GM12873 (cell line): ENCODE measurements around the gene AP3D1.

Source experiments
- TF ChIP-seq, protein P1 (sequence below): IDR thresholded peaks from 2 replicates; pipeline ENCODE4 v1.5.1; 2012; ENCODE audit warnings: low read depth, mild to moderate bottlenecking, moderate library complexity, low read length, control low read depth; ENCODE audit not compliant: insufficient read depth; ENCODE audit errors: missing control alignments

AP3D1 gene

DNA sequence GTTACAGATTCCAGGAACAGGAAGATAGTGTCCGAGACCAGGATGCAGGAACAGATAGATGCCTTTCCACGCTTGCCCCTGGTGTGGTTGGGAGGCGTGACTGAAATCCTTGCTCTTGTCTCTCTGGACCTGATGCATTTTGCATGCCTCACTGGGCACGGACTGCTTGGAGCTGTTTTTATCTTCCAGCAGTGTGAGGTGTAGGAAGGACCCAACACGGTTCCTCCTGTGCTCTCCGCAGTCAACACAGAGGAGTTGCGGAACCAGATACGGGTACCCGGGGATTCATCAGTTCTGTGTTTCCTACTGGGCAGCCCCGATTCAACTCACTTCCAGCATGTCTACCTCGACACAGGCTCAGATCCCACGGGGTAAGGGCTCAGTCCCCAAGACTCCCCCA, 18.9 kb upstream of the AP3D1 start:
- TF ChIP-seq, protein P1, sequence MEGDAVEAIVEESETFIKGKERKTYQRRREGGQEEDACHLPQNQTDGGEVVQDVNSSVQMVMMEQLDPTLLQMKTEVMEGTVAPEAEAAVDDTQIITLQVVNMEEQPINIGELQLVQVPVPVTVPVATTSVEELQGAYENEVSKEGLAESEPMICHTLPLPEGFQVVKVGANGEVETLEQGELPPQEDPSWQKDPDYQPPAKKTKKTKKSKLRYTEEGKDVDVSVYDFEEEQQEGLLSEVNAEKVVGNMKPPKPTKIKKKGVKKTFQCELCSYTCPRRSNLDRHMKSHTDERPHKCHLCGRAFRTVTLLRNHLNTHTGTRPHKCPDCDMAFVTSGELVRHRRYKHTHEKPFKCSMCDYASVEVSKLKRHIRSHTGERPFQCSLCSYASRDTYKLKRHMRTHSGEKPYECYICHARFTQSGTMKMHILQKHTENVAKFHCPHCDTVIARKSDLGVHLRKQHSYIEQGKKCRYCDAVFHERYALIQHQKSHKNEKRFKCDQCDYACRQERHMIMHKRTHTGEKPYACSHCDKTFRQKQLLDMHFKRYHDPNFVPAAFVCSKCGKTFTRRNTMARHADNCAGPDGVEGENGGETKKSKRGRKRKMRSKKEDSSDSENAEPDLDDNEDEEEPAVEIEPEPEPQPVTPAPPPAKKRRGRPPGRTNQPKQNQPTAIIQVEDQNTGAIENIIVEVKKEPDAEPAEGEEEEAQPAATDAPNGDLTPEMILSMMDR = no peak

DNA sequence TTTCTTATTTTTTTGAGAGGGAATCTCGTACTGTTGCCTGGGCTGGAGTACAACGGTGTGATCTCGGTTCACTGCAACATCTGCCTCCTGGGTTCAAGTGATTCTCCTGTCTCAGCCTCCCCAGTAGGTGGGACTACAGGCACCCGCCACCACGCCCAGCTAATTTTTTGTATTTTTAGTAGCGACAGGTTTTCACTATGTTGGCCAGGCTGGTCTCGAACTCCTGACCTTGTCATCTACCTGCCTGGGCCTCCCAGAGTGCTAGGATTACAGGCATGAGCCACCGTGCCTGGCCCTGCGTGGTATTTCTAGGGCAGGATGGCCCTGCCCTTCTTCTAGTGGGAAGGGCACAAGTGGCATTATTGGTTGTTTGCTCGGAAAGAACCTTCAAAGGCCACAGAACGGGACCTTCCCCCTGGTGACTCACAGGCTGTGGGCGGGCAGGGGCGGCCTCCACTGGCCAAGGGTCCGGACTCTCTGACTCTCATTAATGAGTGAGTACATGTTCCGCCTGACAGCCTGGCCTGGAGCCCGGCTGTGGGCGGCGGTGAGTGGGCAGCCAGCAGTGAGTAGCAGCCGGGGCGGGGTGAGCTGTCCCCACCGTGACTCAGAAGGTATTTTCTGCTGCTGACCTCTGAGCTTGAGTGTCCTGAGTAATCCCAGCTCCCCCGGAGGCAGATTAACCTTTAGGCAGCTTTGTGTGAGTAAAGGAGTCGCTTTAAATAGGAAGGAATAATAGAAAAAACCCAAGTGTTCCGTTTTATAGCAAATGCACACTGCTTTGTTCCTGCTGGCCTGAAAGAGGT, 17.5 kb upstream of the AP3D1 start:
- TF ChIP-seq, protein P1 = no peak

DNA sequence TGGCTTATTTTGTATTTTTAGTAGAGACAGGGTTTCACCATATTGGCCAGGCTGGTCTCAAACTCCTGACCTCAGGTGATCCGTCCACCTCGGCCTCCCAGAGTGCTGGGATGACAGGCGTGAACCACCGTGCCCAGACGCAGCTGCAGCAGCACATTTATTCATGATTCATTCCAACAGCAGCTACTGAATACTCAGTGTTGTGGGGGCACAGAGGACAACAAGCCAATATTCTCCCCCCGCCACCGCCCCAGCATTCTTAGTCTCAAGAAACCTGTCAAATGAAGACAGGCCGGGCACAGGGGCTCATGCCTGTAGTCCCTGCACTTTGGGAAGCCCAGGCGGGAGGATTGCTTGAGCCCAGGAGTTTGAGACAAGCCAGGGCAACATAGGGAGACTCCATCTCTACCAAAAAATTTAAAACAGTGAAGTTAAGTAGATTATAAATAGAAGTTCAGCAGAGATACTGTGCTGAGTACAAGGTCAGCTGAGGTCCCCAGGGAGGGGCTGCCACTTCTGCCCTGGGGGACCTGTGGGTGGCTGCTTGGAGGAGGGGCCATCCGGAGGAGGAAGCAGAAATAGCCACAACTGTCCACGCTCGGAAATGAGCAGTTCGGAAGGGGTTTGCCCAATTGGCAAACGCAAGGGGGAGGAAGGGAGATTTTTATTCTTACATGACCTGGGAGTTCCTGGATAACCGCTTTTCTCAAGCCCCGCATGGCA, 16.7 kb upstream of the AP3D1 start:
- TF ChIP-seq, protein P1 = no peak

DNA sequence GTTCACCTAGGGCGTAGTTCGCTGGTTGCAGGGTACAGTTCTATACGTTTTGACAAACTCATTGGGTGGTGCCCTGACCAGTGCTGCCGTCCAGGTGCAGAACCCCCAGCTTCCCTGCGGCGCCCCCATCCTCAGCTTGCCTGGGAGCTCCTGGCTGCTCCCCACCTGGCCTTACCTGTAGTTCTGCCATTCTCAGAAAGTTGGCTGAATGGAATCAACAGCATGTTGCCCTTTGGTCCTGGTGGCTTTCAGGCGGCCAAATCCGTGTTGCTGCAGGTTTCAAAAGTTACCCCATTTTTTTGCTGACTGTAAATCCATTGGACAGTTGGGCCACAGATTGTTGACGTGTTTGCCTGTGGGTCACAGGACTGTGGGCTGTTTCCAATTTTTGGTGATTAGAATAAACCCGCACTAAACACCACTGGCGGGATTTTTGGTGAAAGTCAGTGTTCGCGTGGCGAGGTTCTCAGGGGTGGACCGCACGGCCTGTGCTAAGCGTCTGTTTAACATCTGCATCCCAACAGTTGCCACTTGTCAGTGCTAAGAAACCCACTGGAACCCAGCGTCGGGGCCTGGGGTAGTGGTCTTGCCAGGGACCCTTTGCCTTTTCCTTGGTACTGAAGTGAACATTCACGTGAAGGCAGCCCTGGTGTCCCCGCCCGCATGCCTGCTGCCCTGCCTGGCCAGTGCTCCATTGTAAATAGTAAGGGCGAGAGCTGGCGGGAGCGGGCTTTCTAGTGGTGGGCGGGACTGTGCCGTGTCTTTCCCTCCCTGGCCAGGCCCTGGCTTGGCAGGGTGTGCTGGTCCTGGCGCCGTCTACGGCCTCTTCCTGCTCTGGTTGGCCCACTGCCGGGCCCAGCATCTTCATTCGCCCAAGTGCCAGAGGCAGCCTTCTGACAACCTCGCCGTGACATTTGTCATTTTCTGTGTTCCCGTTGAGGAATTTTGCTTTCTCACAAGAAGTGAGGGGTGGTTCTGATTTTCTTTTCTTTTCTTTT, 15.7 kb upstream of the AP3D1 start:
- TF ChIP-seq, protein P1 = no peak

DNA sequence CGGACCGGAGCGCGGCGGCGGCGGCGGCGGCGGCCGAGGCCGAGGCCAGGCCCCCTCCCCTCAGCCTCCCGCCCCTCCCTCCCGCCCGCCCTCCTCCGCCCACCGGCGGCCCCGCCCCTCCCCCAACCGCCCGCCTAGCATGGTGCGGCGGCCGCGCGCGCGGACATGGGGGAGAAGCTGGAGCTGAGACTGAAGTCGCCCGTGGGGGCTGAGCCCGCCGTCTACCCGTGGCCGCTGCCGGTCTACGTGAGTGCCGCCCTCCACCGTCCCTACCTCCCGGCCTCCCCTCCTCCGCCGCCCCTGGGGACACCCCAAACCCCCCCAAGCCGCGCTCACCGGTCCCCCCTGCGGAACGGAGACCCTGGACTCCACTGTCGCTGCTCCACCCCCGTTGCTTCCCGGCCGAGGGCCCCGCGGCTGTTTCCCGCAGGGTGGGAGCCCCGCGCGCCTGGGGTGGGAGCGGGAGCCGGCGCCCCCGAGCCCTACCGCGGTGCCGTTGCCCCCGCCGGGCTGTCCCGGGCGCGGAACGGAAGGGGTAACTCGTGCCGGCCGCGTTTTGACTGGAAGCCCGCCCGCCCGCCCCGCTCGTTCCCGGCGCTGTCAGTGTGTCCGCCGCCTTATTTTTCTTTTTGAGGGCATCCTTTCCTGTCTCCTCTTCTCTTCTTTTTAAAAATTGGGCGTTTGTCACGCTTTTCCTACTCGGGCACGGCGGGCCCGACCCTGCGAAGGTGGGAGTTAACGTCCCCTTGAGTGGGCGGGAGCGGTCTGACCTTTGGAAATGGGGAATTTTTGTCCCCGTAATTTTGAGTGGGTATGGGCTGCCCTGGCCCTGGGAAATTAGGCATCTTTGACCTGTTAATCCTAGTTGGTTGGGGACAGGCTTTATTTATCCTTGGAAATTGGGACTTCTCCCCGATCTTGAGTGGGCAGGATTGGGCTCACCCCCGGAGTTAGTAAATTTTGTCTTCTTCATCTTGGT, 12.9 kb upstream of the AP3D1 start:
- TF ChIP-seq, protein P1 = no peak

DNA sequence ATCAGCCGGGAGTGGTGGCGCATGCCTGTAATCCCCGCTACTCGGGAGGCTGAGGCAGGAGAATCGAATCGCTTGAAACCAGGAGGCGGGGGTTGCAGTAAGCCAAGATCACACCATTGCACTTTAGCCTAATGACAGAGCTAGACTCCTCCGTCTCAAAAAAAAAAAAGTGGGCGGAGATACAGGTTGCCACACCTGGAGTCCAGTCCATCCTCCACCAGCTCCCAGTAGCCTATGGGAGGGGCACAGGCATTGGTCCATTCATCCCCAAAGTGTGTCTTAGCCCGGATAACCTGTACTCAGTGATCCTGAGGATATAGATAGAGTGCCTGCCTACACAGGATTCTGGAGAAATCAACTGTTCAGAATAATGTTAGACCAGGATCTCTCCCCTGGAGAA, 9.0 kb upstream of the AP3D1 start:
- TF ChIP-seq, protein P1 = no peak
